PC-3 (cell line): ENCODE measurements around the gene PEX10. TPM values are rescaled to one million over a fixed set of nuclear protein-coding genes. Genes with fewer than 3 reads are reported as not detected.
A peak's percentile ranks its signal among the peaks of the same experiment; 100 is the strongest.
"Not testable (repeated sequence)": the region's sequence is repeated elsewhere in the genome, so short reads cannot be mapped to it uniquely, and the experiment has no call there.

Experiments used
- ATAC-seq: fragments of 200-7000 bp; cut with Tn5 transposase; 2 replicates; pipeline ENCODE4 v1.9.1; 2020; ENCODE audit warnings: mild to moderate bottlenecking, moderate library complexity
- BruUV-seq: library from RNA; stranded (reverse); fragments of 400-500 nt; replicated peaks from 2 replicates; lab custom pipeline; 2021; lab: Mats Ljungman, UMichigan
- CTCF ChIA-PET: fragments of 300-600 bp; sonication (Branson Sonifier 250); formaldehyde crosslinking; loops from one replicate; lab custom pipeline; 2022; ENCODE audit warnings: antibody characterized with exemption; lab: Charles Lee
- POLR2A ChIA-PET: fragments of 300-600 bp; sonication (Branson Sonifier 250); formaldehyde crosslinking; loops from one replicate; lab custom pipeline; 2022; ENCODE audit warnings: antibody characterized with exemption; ENCODE audit not compliant: unreplicated experiment; lab: Charles Lee
- DNase-seq: peaks from one replicate; pipeline ENCODE4 v3.0.0-alpha.2; 2015
- H2AFZ ChIP-seq: fragments of 300-600 bp; sonication (generic); 2 replicates; pipeline ENCODE4 v1.6.0; 2016; ENCODE audit warnings: antibody characterized with exemption, low read length
- H3F3A ChIP-seq: fragments of 300-600 bp; sonication (generic); one replicate; pipeline ENCODE4 v1.6.0; 2017; ENCODE audit warnings: antibody characterized with exemption, low read length, control low read depth, mild to moderate bottlenecking; ENCODE audit not compliant: unreplicated experiment
- H3K27ac ChIP-seq: fragments of 300-600 bp; sonication (generic); 2 replicates; pipeline ENCODE4 v1.5.1; 2016; ENCODE audit warnings: mild to moderate bottlenecking, low read length
- H3K27me3 ChIP-seq: fragments of 300-600 bp; sonication (generic); 2 replicates; pipeline ENCODE4 v1.6.1; 2016; ENCODE audit warnings: low read length, mixed read lengths
- H3K36me3 ChIP-seq: fragments of 300-600 bp; sonication (generic); 2 replicates; pipeline ENCODE4 v1.6.1; 2016; ENCODE audit warnings: low read depth, mixed run types, low read length, mixed read lengths
- H3K4me1 ChIP-seq: fragments of 300-600 bp; sonication (generic); 2 replicates; pipeline ENCODE4 v1.5.1; 2016; ENCODE audit warnings: low read length; ENCODE audit not compliant: insufficient read depth
- H3K4me2 ChIP-seq: fragments of 300-600 bp; sonication (generic); 2 replicates; pipeline ENCODE4 v1.6.0; 2016; ENCODE audit warnings: low read length
- H3K4me3 ChIP-seq: fragments of 300-600 bp; sonication (generic); 2 replicates; pipeline ENCODE4 v1.5.1; 2016; ENCODE audit warnings: mild to moderate bottlenecking, low read length, mixed read lengths
- H3K79me2 ChIP-seq: fragments of 300-600 bp; sonication (generic); 2 replicates; pipeline ENCODE4 v1.6.1; 2017; ENCODE audit warnings: low read length, mixed read lengths
- H3K9ac ChIP-seq: fragments of 300-600 bp; sonication (generic); 2 replicates; pipeline ENCODE4 v1.6.0; 2016; ENCODE audit warnings: mild to moderate bottlenecking, low read length
- H3K9me2 ChIP-seq: fragments of 300-600 bp; sonication (generic); replicated peaks from 2 replicates; pipeline ENCODE4 v1.6.1; 2016; ENCODE audit warnings: mixed run types, low read length, mixed read lengths
- H3K9me3 ChIP-seq: fragments of 300-600 bp; sonication (generic); 2 replicates; pipeline ENCODE4 v1.6.1; 2016; ENCODE audit warnings: low read length, mixed read lengths
- H4K20me1 ChIP-seq: fragments of 300-600 bp; sonication (generic); 2 replicates; pipeline ENCODE4 v1.6.1; 2016; ENCODE audit warnings: low read length, mixed read lengths
- CTCF ChIP-seq: fragments of 300-600 bp; sonication (generic); conservative IDR thresholded peaks from 2 replicates; pipeline ENCODE4 v1.5.1; 2017; ENCODE audit warnings: antibody characterized with exemption, low read depth, mild to moderate bottlenecking, low read length
- EZH2 ChIP-seq: fragments of 300-600 bp; sonication (generic); IDR thresholded peaks from one replicate; pipeline ENCODE4 v1.6.1; 2017; ENCODE audit warnings: antibody characterized with exemption, mild to moderate bottlenecking, low read length; ENCODE audit not compliant: unreplicated experiment
- EZH2phosphoT487 ChIP-seq: fragments of 300-600 bp; sonication (generic); IDR thresholded peaks from 2 replicates; pipeline ENCODE4 v1.6.1; 2018; ENCODE audit warnings: mild to moderate bottlenecking, antibody characterized with exemption, low read length, borderline replicate concordance
- intact Hi-C: fragments of 100-400 bp; cut with micrococcal nuclease; formaldehyde crosslinking; loops from 2 replicates; pipeline ENCODE4 v1.9.0; 2023
- total RNA-seq: library from RNA; depleted of rRNA; stranded (reverse); fragments of >200 nt; gene quantifications from 2 replicates; pipeline ENCODE4 v1.2.3, GENCODE V29; 2014

PEX10 gene
- total RNA-seq, 1 experiment from 2014 or later, result 100 TPM

- intact Hi-C loops, result no loop called here
- H3K9me3 ChIP-seq, result no peaks in the 10 kb centered on the region
- no peak overlapping the region for H3K4me3 ChIP-seq
- no peaks in the 10 kb centered on the region for H3F3A ChIP-seq
- BruUV-seq, result no TSS peak
- H2AFZ ChIP-seq, result no peak overlapping the region
- H3K9me2 ChIP-seq, result no peaks in the 10 kb centered on the region
- no peaks in the 10 kb centered on the region for H3K36me3 ChIP-seq
- no peaks in the 10 kb centered on the region for H3K27me3 ChIP-seq
- H3K9ac ChIP-seq, result no peak overlapping the region
- no peaks in the 10 kb centered on the region for H3K79me2 ChIP-seq
- no peaks in the 10 kb centered on the region for H4K20me1 ChIP-seq
- TF ChIP-seq EZH2 (no peak), EZH2phosphoT487 (no peak)
- DNase-seq, result no peak
- peak; percentile 5; the same call in 1 of the 2 replicates for ATAC-seq
- peak overlapping the region; percentile 43 for H3K4me2 ChIP-seq
- no peak overlapping the region for H3K27ac ChIP-seq
- H3K4me1 ChIP-seq, result peaks cover 25% of the 10 kb centered on the region
- ChIA-PET POLR2A (no interaction called here), CTCF (interaction anchor here (0.6 to 1.7 kb wide), 4 partner anchors 20 to 96 kb away, joined by 3 to 5 read pairs (median 4); partner anchors contain the start of gene TNFRSF14)
Observed at GRCh38 chr1:2460203-2460602, 47.8 kb upstream of the PEX10 start.

GRCh38 chr1:2459757-2460156 lies 47.4 kb upstream of the PEX10 start:
- Histone ChIP-seq H3K79me2 (no peaks in the 10 kb centered on the region), H3K36me3 (no peaks in the 10 kb centered on the region), H2AFZ (no peak overlapping the region), H3F3A (no peaks in the 10 kb centered on the region), H3K9me3 (no peaks in the 10 kb centered on the region), H3K9ac (no peak overlapping the region), H3K9me2 (no peaks in the 10 kb centered on the region), H3K4me1 (peaks cover 25% of the 10 kb centered on the region), H3K4me3 (no peak overlapping the region), H3K4me2 (peak overlapping the region; percentile 43), H3K27ac (no peak overlapping the region), H3K27me3 (no peaks in the 10 kb centered on the region), H4K20me1 (no peaks in the 10 kb centered on the region)
- ATAC-seq, result peak; percentile 83
- peak; percentile 57 for TF ChIP-seq CTCF
- no peak for TF ChIP-seq EZH2
- TF ChIP-seq EZH2phosphoT487, result no peak
- DNase-seq, result peak; percentile 78
- ChIA-PET POLR2A (no interaction called here), CTCF (interaction anchor here (0.6 to 1.7 kb wide), 4 partner anchors 21 to 97 kb away, joined by 3 to 5 read pairs (median 4); partner anchors contain the start of gene TNFRSF14)
- intact Hi-C loops, result no loop called here
- BruUV-seq, result no TSS peak

DNA sequence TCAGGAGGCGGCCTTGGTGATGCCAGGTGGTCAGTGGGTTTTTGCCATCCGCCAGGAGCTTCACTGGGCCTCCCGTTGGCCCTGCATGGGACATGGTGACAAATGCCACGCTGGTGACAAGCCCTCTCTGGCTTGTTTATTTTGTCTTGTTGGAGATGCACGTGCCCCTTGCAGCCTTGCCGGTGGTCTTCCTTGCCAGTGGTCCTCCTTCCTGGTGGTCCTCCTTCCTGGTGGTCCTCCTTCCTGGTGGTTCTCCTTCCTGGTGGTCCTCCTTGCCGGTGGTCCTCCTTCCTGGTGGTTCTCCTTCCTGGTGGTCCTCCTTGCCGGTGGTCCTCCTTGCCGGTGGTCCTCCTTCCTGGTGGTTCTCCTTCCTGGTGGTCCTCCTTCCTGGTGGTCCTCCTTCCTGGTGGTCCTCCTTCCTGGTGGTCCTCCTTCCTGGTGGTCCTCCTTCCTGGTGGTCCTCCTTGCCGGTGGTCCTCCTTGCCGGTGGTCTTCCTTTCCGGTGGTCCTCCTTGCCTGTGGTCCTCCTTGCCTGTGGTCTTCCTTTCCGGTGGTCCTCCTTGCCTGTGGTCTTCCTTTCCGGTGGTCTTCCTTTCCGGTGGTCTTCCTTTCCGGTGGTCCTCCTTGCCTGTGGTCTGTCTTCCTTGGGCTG lies 46.9 kb upstream of the PEX10 start:
- POLR2A ChIA-PET, H4K20me1 ChIP-seq, H3K9me2 ChIP-seq, intact Hi-C loops, H2AFZ ChIP-seq, H3K79me2 ChIP-seq, H3K27ac ChIP-seq, DNase-seq, H3F3A ChIP-seq, H3K4me3 ChIP-seq, H3K9ac ChIP-seq, H3K9me3 ChIP-seq, H3K27me3 ChIP-seq, H3K36me3 ChIP-seq, ATAC-seq, BruUV-seq: not testable (repeated sequence)
- CTCF ChIA-PET, result interaction anchor here (1.0 to 1.7 kb wide), 2 partner anchors 21 to 97 kb away, joined by 5 read pairs; partner anchors contain the start of gene TNFRSF14
- H3K4me1 ChIP-seq, result peaks cover 27% of the 10 kb centered on the region
- H3K4me2 ChIP-seq, result peak overlapping the region; percentile 43; the same call in 1 of the 2 replicates
